Tibial artery (tissue), 4 donors: Measurements from ENCODE around the gene NFIA.

Experiments
- DNase-seq, 2 donors: peaks; one replicate each; pipeline ENCODE4 v3.0.0-alpha.2; 2019
- H3K27ac ChIP-seq, 2 donors: fragments of 200-600 bp; sonication (generic) in 1 of 2; 1 replicate in 1 of 2; 2 replicates in 1 of 2; pipeline ENCODE4 v1.5.1; 2018 to 2019; ENCODE audit warnings: mild to moderate bottlenecking in 1 of 2
- H3K27me3 ChIP-seq, 2 donors: fragments of 200-600 bp; sonication (generic) in 1 of 2; one replicate each; pipeline versions ENCODE4 v1.5.1 to v1.6.0; 2016 to 2019
- H3K36me3 ChIP-seq, 3 donors: fragments of 200-600 bp; sonication (generic) in 2 of 3; one replicate each; pipeline ENCODE4 v1.5.1; 2016 to 2019; ENCODE audit warnings: mild to moderate bottlenecking in 2 of 3
- H3K4me1 ChIP-seq, 4 donors: fragments of 200-600 bp; sonication (generic) in 2 of 4; 1 replicate in 3 of 4; 2 replicates in 1 of 4; pipeline ENCODE4 v1.5.1; 2016 to 2019
- H3K4me3 ChIP-seq, 2 donors: fragments of 200-600 bp; sonication (generic) in 1 of 2; 1 replicate in 1 of 2; 2 replicates in 1 of 2; pipeline ENCODE4 v1.5.1; 2018 to 2019; ENCODE audit warnings: mild to moderate bottlenecking in 2 of 2
- H3K9me3 ChIP-seq, 3 donors: fragments of 200-600 bp; sonication (generic) in 1 of 3; one replicate each; pipeline ENCODE4 v1.5.1; 2016 to 2019
- CTCF ChIP-seq, 2 experiments: fragments of 200-600 bp in 1 of 2; fragments of 450-650 bp in 1 of 2; IDR thresholded peaks; one replicate each; pipeline ENCODE4 v1.5.1; 2017 to 2019; ENCODE audit warnings: antibody characterized with exemption in 2 of 2, mild to moderate bottlenecking in 1 of 2, moderate library complexity in 1 of 2
- intact Hi-C: fragments of 100-400 bp; cut with DNase I; formaldehyde crosslinking; loops from one replicate; pipeline ENCODE4 v1.15.0; 2023; ENCODE audit warnings: low total_unique reads

Gene NFIA

GRCh38 chr1:61420243-61420642, 337.9 kb downstream of the NFIA start:
- TF ChIP-seq CTCF (IDR thresholded peaks at IDR 0.05) = no peak
- no peaks in the 10 kb centered on the region for H3K4me1 ChIP-seq
- H3K27me3 ChIP-seq = no peaks in the 10 kb centered on the region
- no peak for DNase-seq
- no peak overlapping the region for H3K27ac ChIP-seq
- intact Hi-C loops = no loop called here
- no peak overlapping the region for H3K4me3 ChIP-seq
- no peaks in the 10 kb centered on the region for H3K9me3 ChIP-seq
- H3K36me3 ChIP-seq = peaks cover 0 to 34% (median 4%) of the 10 kb centered on the region in 3 donors

- no peaks in the 10 kb centered on the region for H3K27me3 ChIP-seq
- no peaks in the 10 kb centered on the region for H3K9me3 ChIP-seq
- H3K36me3 ChIP-seq = peaks cover 0 to 30% (median 4%) of the 10 kb centered on the region in 3 donors
- no peak overlapping the region for H3K27ac ChIP-seq
- H3K4me1 ChIP-seq = no peaks in the 10 kb centered on the region
- intact Hi-C loops = no loop called here
- no peak for TF ChIP-seq CTCF (IDR thresholded peaks at IDR 0.05)
- DNase-seq = no peak
- no peak overlapping the region for H3K4me3 ChIP-seq
Measured at GRCh38 chr1:61420909-61421835, 338.8 kb downstream of the NFIA start.

GRCh38 chr1:61423643-61424042, 341.3 kb downstream of the NFIA start:
- no peak for DNase-seq
- Histone ChIP-seq H3K9me3 (no peaks in the 10 kb centered on the region), H3K27me3 (no peaks in the 10 kb centered on the region), H3K27ac (no peak overlapping the region), H3K36me3 (peaks cover 3 to 30% (median 4%) of the 10 kb centered on the region in 3 donors), H3K4me1 (no peaks in the 10 kb centered on the region), H3K4me3 (no peak overlapping the region)
- intact Hi-C loops = no loop called here
- no peak for TF ChIP-seq CTCF (IDR thresholded peaks at IDR 0.05)

- Histone ChIP-seq H3K27ac (no peak overlapping the region), H3K4me1 (no peaks in the 10 kb centered on the region), H3K36me3 (peaks cover 3 to 27% (median 4%) of the 10 kb centered on the region in 3 donors), H3K4me3 (no peak overlapping the region), H3K27me3 (no peaks in the 10 kb centered on the region), H3K9me3 (no peaks in the 10 kb centered on the region)
- no peak for TF ChIP-seq CTCF (IDR thresholded peaks at IDR 0.05)
- intact Hi-C loops = no loop called here
- DNase-seq = no peak
Measured at GRCh38 chr1:61424382-61424781, 342.0 kb downstream of the NFIA start.

GRCh38 chr1:61425040-61425439, 342.7 kb downstream of the NFIA start:
- Histone ChIP-seq H3K27me3 (no peaks in the 10 kb centered on the region), H3K27ac (no peak overlapping the region), H3K4me1 (no peaks in the 10 kb centered on the region), H3K36me3 (peaks cover 3 to 20% (median 4%) of the 10 kb centered on the region in 3 donors), H3K4me3 (no peak overlapping the region), H3K9me3 (no peaks in the 10 kb centered on the region)
- intact Hi-C loops = no loop called here
- DNase-seq = no peak
- TF ChIP-seq CTCF (IDR thresholded peaks at IDR 0.05) = no peak
